ENCODE results near the gene EDARADD. TPM values are rescaled to one million over a fixed set of nuclear protein-coding genes. Genes with fewer than 3 reads are reported as not detected.

EDARADD gene
- total RNA-seq, 1 donor from 2014 or later, result 2.6 TPM

DNA sequence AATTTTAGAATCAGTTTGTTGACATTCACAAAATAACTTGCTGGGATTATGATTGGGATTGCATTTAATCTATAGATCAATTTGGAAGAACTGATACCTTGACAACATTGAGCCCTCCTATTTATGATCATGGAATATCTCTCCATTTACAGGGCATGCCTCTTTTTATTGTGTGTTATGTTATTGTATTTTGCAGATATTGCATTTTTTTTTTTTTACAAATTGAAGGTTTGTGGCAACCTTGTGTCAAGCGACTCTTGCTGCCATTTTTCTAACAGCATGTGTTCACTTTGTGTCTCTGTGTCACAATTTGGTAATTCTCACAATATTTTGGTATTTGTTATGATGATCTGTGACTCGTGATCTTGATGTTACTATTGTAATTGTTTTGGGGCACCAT, 46.3 kb downstream of the EDARADD start:
- no peaks in the 10 kb centered on the region for H3K27me3 ChIP-seq (ENCODE audit: control insufficient read depth, insufficient read depth, low read length)
- DNase-seq (ENCODE audit: low read depth) (no peak), FAIRE-seq (no peak)
- TF ChIP-seq, protein P1, sequence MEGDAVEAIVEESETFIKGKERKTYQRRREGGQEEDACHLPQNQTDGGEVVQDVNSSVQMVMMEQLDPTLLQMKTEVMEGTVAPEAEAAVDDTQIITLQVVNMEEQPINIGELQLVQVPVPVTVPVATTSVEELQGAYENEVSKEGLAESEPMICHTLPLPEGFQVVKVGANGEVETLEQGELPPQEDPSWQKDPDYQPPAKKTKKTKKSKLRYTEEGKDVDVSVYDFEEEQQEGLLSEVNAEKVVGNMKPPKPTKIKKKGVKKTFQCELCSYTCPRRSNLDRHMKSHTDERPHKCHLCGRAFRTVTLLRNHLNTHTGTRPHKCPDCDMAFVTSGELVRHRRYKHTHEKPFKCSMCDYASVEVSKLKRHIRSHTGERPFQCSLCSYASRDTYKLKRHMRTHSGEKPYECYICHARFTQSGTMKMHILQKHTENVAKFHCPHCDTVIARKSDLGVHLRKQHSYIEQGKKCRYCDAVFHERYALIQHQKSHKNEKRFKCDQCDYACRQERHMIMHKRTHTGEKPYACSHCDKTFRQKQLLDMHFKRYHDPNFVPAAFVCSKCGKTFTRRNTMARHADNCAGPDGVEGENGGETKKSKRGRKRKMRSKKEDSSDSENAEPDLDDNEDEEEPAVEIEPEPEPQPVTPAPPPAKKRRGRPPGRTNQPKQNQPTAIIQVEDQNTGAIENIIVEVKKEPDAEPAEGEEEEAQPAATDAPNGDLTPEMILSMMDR (IDR thresholded peaks at IDR 0.05; ENCODE audit: insufficient read depth, low read length, severe bottlenecking), result no peak
- no peak overlapping the region for H3K4me3 ChIP-seq (ENCODE audit: low read depth, low read length)
- no peaks in the 10 kb centered on the region for H3K36me3 ChIP-seq (ENCODE audit: control insufficient read depth, insufficient read depth, low read length)

DNA sequence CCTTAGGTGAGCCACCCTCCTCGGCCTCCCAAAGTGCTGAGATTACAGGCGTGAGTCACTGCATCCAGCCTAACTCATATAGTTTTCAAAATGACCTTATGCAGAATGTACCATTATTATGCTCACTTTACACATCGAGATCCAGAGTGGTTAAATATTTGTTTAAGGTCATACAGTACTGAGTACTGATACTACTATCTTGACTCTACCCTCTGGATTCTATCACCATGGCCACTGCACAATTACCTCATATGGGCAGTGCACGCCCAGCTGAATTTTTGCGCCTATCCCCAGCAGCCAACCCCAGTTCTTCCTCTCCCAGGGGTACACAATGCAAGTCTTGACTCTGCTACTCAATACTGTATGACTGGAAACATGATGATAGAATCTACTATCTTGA, 56.7 kb downstream of the EDARADD start:
- FAIRE-seq (no peak), DNase-seq (ENCODE audit: low read depth) (no peak)
- Histone ChIP-seq H3K4me3 (ENCODE audit: low read depth, low read length) (no peak overlapping the region), H3K36me3 (ENCODE audit: control insufficient read depth, insufficient read depth, low read length) (no peaks in the 10 kb centered on the region), H3K27me3 (ENCODE audit: control insufficient read depth, insufficient read depth, low read length) (no peaks in the 10 kb centered on the region)
- TF ChIP-seq, protein P1 (IDR thresholded peaks at IDR 0.05; ENCODE audit: insufficient read depth, low read length, severe bottlenecking), result no peak

DNA sequence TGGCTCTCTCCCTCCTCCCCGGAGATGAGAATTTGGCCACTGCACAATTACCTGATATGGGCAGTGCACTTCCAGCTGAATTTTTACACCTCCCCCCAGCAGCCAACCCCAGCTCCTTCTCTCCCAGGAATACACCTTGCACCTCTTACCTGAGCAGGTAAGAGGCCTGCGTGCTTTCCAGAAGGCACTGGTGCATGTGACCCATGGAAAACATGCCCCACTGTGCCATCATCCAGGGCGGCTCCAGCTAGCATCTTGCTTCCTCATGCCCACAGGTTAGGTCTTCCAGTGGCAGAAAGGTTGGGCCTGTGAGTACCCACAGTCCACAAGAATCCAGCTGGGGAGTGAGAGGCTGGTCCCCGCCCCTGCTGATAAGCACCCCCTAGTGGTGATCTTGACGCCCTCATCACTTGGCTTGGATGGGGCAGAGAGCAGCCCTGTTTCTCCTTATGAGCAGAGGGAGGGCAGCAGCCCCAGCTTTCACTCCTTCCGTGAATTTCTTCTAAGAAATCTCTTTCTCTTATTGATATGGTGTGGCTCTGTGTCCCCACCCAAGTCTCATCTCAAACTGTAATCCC, 57.8 kb downstream of the EDARADD start:
- Histone ChIP-seq H3K36me3 (ENCODE audit: control insufficient read depth, insufficient read depth, low read length) (no peaks in the 10 kb centered on the region), H3K27me3 (ENCODE audit: control insufficient read depth, insufficient read depth, low read length) (no peaks in the 10 kb centered on the region), H3K4me3 (ENCODE audit: low read depth, low read length) (no peak overlapping the region)
- TF ChIP-seq, protein P1 (IDR thresholded peaks at IDR 0.05; ENCODE audit: insufficient read depth, low read length, severe bottlenecking), result peak; percentile 53
- DNase-seq (ENCODE audit: low read depth) (peak; percentile 8), FAIRE-seq (no peak)

DNA sequence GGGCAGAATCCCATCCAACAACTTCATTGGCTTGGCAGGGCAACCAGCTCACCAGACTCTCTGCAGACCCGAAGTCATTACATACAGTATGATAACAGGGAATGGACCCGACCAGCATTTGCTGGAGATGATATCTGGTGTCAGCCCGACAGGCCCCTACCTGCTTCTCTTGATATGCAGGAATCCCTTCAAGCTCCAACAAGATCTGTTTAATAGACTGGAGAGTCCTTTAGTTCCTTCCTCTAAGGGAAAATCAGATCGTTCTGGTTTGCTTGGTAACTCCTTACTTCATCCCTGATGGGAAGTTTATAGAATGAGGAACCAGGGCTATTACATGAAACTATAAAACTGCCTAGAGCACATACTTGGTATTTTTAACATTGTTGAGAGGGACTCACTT, 61.2 kb downstream of the EDARADD start:
- Histone ChIP-seq H3K27me3 (ENCODE audit: control insufficient read depth, insufficient read depth, low read length) (no peaks in the 10 kb centered on the region), H3K4me3 (ENCODE audit: low read depth, low read length) (no peak overlapping the region), H3K36me3 (ENCODE audit: control insufficient read depth, insufficient read depth, low read length) (no peaks in the 10 kb centered on the region)
- FAIRE-seq (no peak), DNase-seq (ENCODE audit: low read depth) (peak; percentile 91)
- TF ChIP-seq, protein P1 (IDR thresholded peaks at IDR 0.05; ENCODE audit: insufficient read depth, low read length, severe bottlenecking), result no peak

DNA sequence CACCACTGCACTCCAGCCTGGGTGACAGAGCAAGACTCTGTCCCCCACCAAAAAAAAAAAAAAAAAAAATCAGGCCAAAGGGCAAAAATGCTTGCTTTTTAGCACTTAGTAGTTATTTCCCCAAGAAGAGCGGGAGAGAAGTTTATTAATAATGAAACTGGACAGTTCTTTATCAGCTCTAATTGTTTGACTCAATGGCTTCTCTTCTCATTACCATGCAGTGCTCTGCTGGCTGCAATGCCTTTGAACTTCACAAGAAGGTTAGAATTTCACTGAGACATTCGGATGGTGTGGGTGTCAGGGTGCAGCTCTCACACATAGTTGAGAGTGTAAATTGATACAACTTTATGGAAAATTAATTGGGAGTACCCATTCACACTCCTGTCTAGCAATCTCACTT, 63.7 kb downstream of the EDARADD start:
- FAIRE-seq, result no peak
- H3K4me3 ChIP-seq (ENCODE audit: low read depth, low read length), result no peak overlapping the region
- H3K36me3 ChIP-seq (ENCODE audit: control insufficient read depth, insufficient read depth, low read length), result no peaks in the 10 kb centered on the region
- DNase-seq (ENCODE audit: low read depth), result no peak
- TF ChIP-seq, protein P1 (IDR thresholded peaks at IDR 0.05; ENCODE audit: insufficient read depth, low read length, severe bottlenecking), result no peak
- no peaks in the 10 kb centered on the region for H3K27me3 ChIP-seq (ENCODE audit: control insufficient read depth, insufficient read depth, low read length)

DNA sequence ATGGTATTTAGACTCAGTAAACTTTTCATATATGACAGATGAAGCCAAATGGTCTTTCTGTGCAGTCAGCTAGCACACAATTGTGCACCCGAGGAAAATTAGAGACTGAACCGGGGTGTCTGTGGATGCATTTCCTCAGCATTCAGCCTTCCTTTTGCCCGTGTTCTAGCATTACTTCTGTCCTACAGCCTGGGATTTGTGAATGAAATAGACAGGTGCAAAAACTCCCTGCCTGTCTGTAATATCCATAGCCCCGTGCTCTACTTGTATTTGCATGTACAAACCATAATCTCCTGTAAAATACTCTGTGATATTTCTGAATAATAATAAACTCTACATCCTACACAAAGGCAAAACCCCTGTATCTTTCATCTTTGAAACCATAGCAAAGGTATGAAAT, 64.9 kb downstream of the EDARADD start:
- Histone ChIP-seq H3K27me3 (ENCODE audit: control insufficient read depth, insufficient read depth, low read length) (no peaks in the 10 kb centered on the region), H3K4me3 (ENCODE audit: low read depth, low read length) (no peak overlapping the region), H3K36me3 (ENCODE audit: control insufficient read depth, insufficient read depth, low read length) (no peaks in the 10 kb centered on the region)
- TF ChIP-seq, protein P1 (IDR thresholded peaks at IDR 0.05; ENCODE audit: insufficient read depth, low read length, severe bottlenecking), result no peak
- no peak for DNase-seq (ENCODE audit: low read depth)
- no peak for FAIRE-seq
